Neural progenitor cell (in vitro differentiated cells): ENCODE measurements around the gene SEMA4A. TPM values are rescaled to one million over a fixed set of nuclear protein-coding genes. Genes with fewer than 3 reads are reported as not detected.
A peak's percentile ranks its signal among the peaks of the same experiment; 100 is the strongest.

Experiments
- DNase-seq: peaks from one replicate; pipeline ENCODE4 v3.0.0-alpha.2; 2016; ENCODE audit warnings: low spot score
- H2AFZ ChIP-seq: fragments of 200-600 bp; sonication (generic); replicated peaks from 2 replicates; pipeline ENCODE4 v1.6.1; 2016; ENCODE audit warnings: antibody characterized with exemption
- H3F3A ChIP-seq: fragments of 200-600 bp; sonication (generic); 2 replicates; pipeline ENCODE4 v1.6.1; 2016; ENCODE audit warnings: antibody characterized with exemption, low read depth
- H3K27ac ChIP-seq: fragments of 200-600 bp; sonication (generic); 2 replicates; pipeline ENCODE4 v1.5.1; 2016; ENCODE audit warnings: mild to moderate bottlenecking
- H3K27me3 ChIP-seq: fragments of 200-600 bp; sonication (generic); 2 replicates; pipeline ENCODE4 v1.6.1; 2016; ENCODE audit warnings: mild to moderate bottlenecking, moderate library complexity
- H3K36me3 ChIP-seq: fragments of 200-600 bp; sonication (generic); 2 replicates; pipeline ENCODE4 v1.5.1; 2016
- H3K4me1 ChIP-seq: fragments of 200-600 bp; sonication (generic); 2 replicates; pipeline ENCODE4 v1.6.1; 2016; ENCODE audit warnings: mixed run types
- H3K4me2 ChIP-seq: fragments of 200-600 bp; sonication (generic); 2 replicates; pipeline ENCODE4 v1.6.1; 2016
- H3K4me3 ChIP-seq: fragments of 200-600 bp; sonication (generic); 2 replicates; pipeline ENCODE4 v1.5.1; 2016
- H3K79me2 ChIP-seq: fragments of 200-600 bp; sonication (generic); 2 replicates; pipeline ENCODE4 v1.6.1; 2016; ENCODE audit warnings: low read depth
- H3K9ac ChIP-seq: fragments of 200-600 bp; sonication (generic); 2 replicates; pipeline ENCODE4 v1.6.1; 2016
- H3K9me3 ChIP-seq: fragments of 200-600 bp; sonication (generic); 2 replicates; pipeline ENCODE4 v1.5.1; 2016; ENCODE audit warnings: low read depth
- H4K20me1 ChIP-seq: fragments of 200-600 bp; sonication (generic); 2 replicates; pipeline ENCODE4 v1.6.1; 2016; ENCODE audit warnings: low read depth
- H3K27ac Mint-ChIP-seq: 3 replicates; pipeline ENCODE4 v1.8.0; 2021; ENCODE audit warnings: mixed read lengths
- H3K27me3 Mint-ChIP-seq: 2 replicates; pipeline ENCODE4 v1.8.0; 2022; ENCODE audit warnings: low read depth, mild to moderate bottlenecking, inconsistent platforms, moderate library complexity, mixed read lengths; ENCODE audit not compliant: insufficient read depth
- H3K36me3 Mint-ChIP-seq: 3 replicates; pipeline ENCODE4 v1.8.0; 2021; ENCODE audit warnings: mixed read lengths
- H3K4me1 Mint-ChIP-seq: 3 replicates; pipeline ENCODE4 v1.8.0; 2021; ENCODE audit warnings: mixed read lengths
- H3K4me3 Mint-ChIP-seq: 3 replicates; pipeline ENCODE4 v1.8.0; 2021; ENCODE audit warnings: mild to moderate bottlenecking, moderate library complexity, mixed read lengths
- H3K9me3 Mint-ChIP-seq: 3 replicates; pipeline ENCODE4 v1.8.0; 2020; ENCODE audit warnings: mixed read lengths
- EZH2 ChIP-seq: fragments of 200-600 bp; sonication (generic); IDR thresholded peaks from 2 replicates; pipeline ENCODE4 v1.6.1; 2017; ENCODE audit warnings: antibody characterized with exemption, mild to moderate bottlenecking, moderate library complexity
- EZH2phosphoT487 ChIP-seq: fragments of 200-600 bp; sonication (generic); IDR thresholded peaks from 2 replicates; pipeline ENCODE4 v1.6.1; 2017; ENCODE audit warnings: antibody characterized with exemption
- total RNA-seq: library from RNA; depleted of rRNA; stranded (reverse); fragments of >200 nt; gene quantifications from 2 replicates; pipeline ENCODE4 v1.2.3, GENCODE V29; 2015; ENCODE audit warnings: low replicate concordance
- TF ChIP-seq, protein P1 (sequence below): fragments of 200-600 bp; sonication (generic); IDR thresholded peaks from 2 replicates; pipeline ENCODE4 v1.5.1; 2017; ENCODE audit warnings: antibody characterized with exemption, mild to moderate bottlenecking

Gene SEMA4A
- total RNA-seq, 1 donor from 2014 or later = 0.69 TPM

DNA sequence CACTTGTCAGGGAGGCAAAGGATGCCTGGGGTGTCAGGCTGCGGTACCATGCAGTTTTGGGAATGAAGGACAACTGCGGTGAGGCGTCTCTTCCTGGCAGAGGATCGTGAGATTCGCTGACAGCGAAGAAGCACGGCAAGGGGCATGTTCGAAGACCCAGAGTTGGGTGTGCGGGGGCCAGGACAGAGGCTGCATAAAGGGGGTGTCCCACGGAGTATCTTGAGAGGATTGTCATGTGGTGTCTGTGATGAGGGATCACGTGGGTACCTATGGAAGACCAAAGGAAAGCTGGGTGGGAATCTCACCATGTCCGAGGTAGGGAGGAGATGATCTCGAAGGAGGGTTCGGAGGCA lies 40.9 kb downstream of the SEMA4A start:
- no peak for DNase-seq
- H3K27ac Mint-ChIP-seq = peak overlapping the region; percentile 90
- H3K4me1 Mint-ChIP-seq = peaks cover 17% of the 10 kb centered on the region
- Histone ChIP-seq H3K4me2 (peak overlapping the region; percentile 85), H3K79me2 (peaks cover 47% of the 10 kb centered on the region), H4K20me1 (peaks cover 6% of the 10 kb centered on the region), H3K9me3 (no peaks in the 10 kb centered on the region), H3K4me3 (peak overlapping the region; percentile 84), H3K4me1 (peaks cover 3% of the 10 kb centered on the region), H3K36me3 (no peaks in the 10 kb centered on the region), H2AFZ (peak overlapping the region; percentile 27), H3K27me3 (no peaks in the 10 kb centered on the region), H3K27ac (no peak overlapping the region), H3F3A (no peaks in the 10 kb centered on the region), H3K9ac (peak overlapping the region; percentile 83)
- TF ChIP-seq EZH2 (no peak), EZH2phosphoT487 (no peak)
- TF ChIP-seq, protein P1, sequence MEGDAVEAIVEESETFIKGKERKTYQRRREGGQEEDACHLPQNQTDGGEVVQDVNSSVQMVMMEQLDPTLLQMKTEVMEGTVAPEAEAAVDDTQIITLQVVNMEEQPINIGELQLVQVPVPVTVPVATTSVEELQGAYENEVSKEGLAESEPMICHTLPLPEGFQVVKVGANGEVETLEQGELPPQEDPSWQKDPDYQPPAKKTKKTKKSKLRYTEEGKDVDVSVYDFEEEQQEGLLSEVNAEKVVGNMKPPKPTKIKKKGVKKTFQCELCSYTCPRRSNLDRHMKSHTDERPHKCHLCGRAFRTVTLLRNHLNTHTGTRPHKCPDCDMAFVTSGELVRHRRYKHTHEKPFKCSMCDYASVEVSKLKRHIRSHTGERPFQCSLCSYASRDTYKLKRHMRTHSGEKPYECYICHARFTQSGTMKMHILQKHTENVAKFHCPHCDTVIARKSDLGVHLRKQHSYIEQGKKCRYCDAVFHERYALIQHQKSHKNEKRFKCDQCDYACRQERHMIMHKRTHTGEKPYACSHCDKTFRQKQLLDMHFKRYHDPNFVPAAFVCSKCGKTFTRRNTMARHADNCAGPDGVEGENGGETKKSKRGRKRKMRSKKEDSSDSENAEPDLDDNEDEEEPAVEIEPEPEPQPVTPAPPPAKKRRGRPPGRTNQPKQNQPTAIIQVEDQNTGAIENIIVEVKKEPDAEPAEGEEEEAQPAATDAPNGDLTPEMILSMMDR = no peak
- H3K36me3 Mint-ChIP-seq = peaks cover 2% of the 10 kb centered on the region
- no peaks in the 10 kb centered on the region for H3K9me3 Mint-ChIP-seq
- H3K4me3 Mint-ChIP-seq = peak overlapping the region; percentile 98
- peaks cover 2% of the 10 kb centered on the region for H3K27me3 Mint-ChIP-seq

DNA sequence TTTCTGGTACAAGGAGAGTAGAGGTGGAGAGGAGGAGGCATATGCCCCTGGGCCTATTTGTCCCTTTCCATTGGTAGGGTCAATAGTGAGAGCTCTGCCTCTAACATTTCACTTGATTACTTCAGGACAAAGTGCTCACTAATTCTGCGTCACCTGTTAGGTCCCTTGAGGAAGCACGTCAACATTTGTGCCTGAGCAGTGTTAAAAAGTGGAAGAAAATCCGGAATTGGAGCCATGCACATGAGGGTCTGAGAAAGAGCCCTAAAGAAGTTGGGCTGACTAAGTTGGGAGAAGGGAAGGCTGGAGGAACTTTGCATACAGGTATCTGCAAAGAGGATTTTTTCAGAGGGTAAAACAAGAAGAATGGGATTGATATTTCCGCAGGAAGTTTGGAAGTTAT lies 42.5 kb downstream of the SEMA4A start:
- Histone ChIP-seq H3F3A (no peaks in the 10 kb centered on the region), H3K27ac (no peak overlapping the region), H3K9me3 (no peaks in the 10 kb centered on the region), H3K9ac (no peak overlapping the region), H4K20me1 (peaks cover 6% of the 10 kb centered on the region), H3K27me3 (no peaks in the 10 kb centered on the region), H3K4me2 (no peak overlapping the region), H3K4me3 (no peak overlapping the region), H3K79me2 (peaks cover 47% of the 10 kb centered on the region), H2AFZ (no peak overlapping the region), H3K36me3 (no peaks in the 10 kb centered on the region), H3K4me1 (peaks cover 3% of the 10 kb centered on the region)
- Mint-ChIP-seq H3K4me3 (peak overlapping the region; percentile 98), H3K4me1 (peaks cover 17% of the 10 kb centered on the region), H3K9me3 (no peaks in the 10 kb centered on the region), H3K36me3 (peaks cover 13% of the 10 kb centered on the region), H3K27me3 (peaks cover 2% of the 10 kb centered on the region), H3K27ac (no peak overlapping the region)
- DNase-seq = no peak
- TF ChIP-seq, protein P1 = no peak
- TF ChIP-seq EZH2 (no peak), EZH2phosphoT487 (no peak)

DNA sequence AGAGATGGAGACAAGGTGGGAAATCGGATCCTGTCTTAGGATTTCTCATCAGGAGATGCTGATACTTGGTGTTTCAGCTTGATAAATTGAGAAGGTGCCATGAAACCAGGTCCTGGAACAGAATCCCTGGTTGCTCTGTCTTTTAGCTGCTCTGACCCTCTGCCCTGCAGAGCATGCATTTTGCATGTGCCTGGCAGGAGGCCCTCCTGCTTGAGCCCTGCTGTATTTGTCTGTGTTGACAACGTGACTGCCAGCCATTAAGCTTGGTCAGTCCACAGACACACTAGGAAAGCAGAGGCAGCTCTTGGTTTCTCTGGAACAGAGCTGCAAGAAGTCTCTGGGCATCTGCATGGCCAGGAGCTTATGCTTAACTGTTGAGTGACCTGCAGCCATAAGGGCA lies 43.1 kb downstream of the SEMA4A start:
- no peak overlapping the region for H3K4me2 ChIP-seq
- no peak for DNase-seq

More for the DNA sequence above, 43.1 kb downstream of the SEMA4A start:
- no peak overlapping the region for H3K27ac ChIP-seq
- TF ChIP-seq EZH2 (no peak), EZH2phosphoT487 (no peak)
- TF ChIP-seq, protein P1 = no peak
- H3K79me2 ChIP-seq = peaks cover 47% of the 10 kb centered on the region
- H3K27me3 ChIP-seq = no peaks in the 10 kb centered on the region
- H3K4me3 ChIP-seq = no peak overlapping the region
- H3F3A ChIP-seq = no peaks in the 10 kb centered on the region
- H3K4me1 ChIP-seq = peaks cover 3% of the 10 kb centered on the region
- Mint-ChIP-seq H3K27ac (no peak overlapping the region), H3K27me3 (peaks cover 2% of the 10 kb centered on the region), H3K36me3 (peaks cover 13% of the 10 kb centered on the region), H3K9me3 (no peaks in the 10 kb centered on the region), H3K4me3 (no peak overlapping the region), H3K4me1 (peaks cover 17% of the 10 kb centered on the region)
- H3K9me3 ChIP-seq = no peaks in the 10 kb centered on the region
- H3K36me3 ChIP-seq = no peaks in the 10 kb centered on the region
- no peak overlapping the region for H3K9ac ChIP-seq
- H2AFZ ChIP-seq = no peak overlapping the region
- H4K20me1 ChIP-seq = peaks cover 6% of the 10 kb centered on the region
